Nephron (organoid): Measurements from ENCODE around the gene PDLIM4.
A peak's percentile ranks its signal among the peaks of the same experiment; 100 is the strongest.

ENCODE experiments used
- H3K27ac Mint-ChIP-seq, 3 experiments: 2 replicates each; pipeline ENCODE4 v1.8.0; 2020; ENCODE audit warnings: mixed read lengths in 3 of 3, mild to moderate bottlenecking in 2 of 3, moderate library complexity in 1 of 3
- H3K27me3 Mint-ChIP-seq: 2 replicates; pipeline ENCODE4 v1.8.0; 2021; ENCODE audit warnings: low read depth, mild to moderate bottlenecking, moderate library complexity, mixed read lengths
- H3K36me3 Mint-ChIP-seq: 2 replicates; pipeline ENCODE4 v1.8.0; 2020; ENCODE audit warnings: low read depth, mixed read lengths
- H3K4me1 Mint-ChIP-seq: 2 replicates; pipeline ENCODE4 v1.8.0; 2020; ENCODE audit warnings: mixed read lengths
- H3K4me3 Mint-ChIP-seq, 3 experiments: 2 replicates each; pipeline ENCODE4 v1.8.0; 2020; ENCODE audit warnings: mild to moderate bottlenecking in 3 of 3, mixed read lengths in 3 of 3, moderate library complexity in 2 of 3
- H3K9me3 Mint-ChIP-seq: 2 replicates; pipeline ENCODE4 v1.8.0; 2020; ENCODE audit warnings: mixed read lengths
- CTCF ChIP-seq, 3 experiments: fragments of 200-600 bp; sonication (generic); IDR thresholded peaks; one replicate each; pipeline ENCODE4 v1.5.0; 2021; ENCODE audit warnings: antibody characterized with exemption in 3 of 3; ENCODE audit not compliant: unreplicated experiment in 3 of 3

PDLIM4 gene

GRCh38 chr5:132275367-132276220, 18.1 kb downstream of the PDLIM4 start:
- H3K4me3 Mint-ChIP-seq: peak overlapping the region in 1 of 3 experiments; percentile 56
- no peaks in the 10 kb centered on the region for H3K9me3 Mint-ChIP-seq
- peaks cover 18% of the 10 kb centered on the region for H3K36me3 Mint-ChIP-seq
- H3K27ac Mint-ChIP-seq: peak overlapping the region; percentile 82 to 93 (median 84)
- no peak for TF ChIP-seq CTCF (IDR thresholded peaks at IDR 0.05; ENCODE audit: unreplicated experiment in 3 of 3)
- peaks cover 41% of the 10 kb centered on the region for H3K4me1 Mint-ChIP-seq
- H3K27me3 Mint-ChIP-seq: no peaks in the 10 kb centered on the region

- H3K4me3 Mint-ChIP-seq: peak overlapping the region in 1 of 3 experiments; percentile 16
- H3K27me3 Mint-ChIP-seq: no peaks in the 10 kb centered on the region
- peak overlapping the region; percentile 77 to 86 (median 84) for H3K27ac Mint-ChIP-seq
- H3K36me3 Mint-ChIP-seq: peaks cover 14% of the 10 kb centered on the region
- H3K9me3 Mint-ChIP-seq: no peaks in the 10 kb centered on the region
- TF ChIP-seq CTCF (IDR thresholded peaks at IDR 0.05; ENCODE audit: unreplicated experiment in 3 of 3): no peak
- peaks cover 35% of the 10 kb centered on the region for H3K4me1 Mint-ChIP-seq
These were observed 19.8 kb downstream of the PDLIM4 start for GRCh38 chr5:132277256-132277655.

GRCh38 chr5:132277971-132278853, 20.7 kb downstream of the PDLIM4 start:
- Mint-ChIP-seq H3K36me3 (peaks cover 8% of the 10 kb centered on the region), H3K27ac (peak overlapping the region; percentile 77 to 86 (median 84)), H3K4me3 (no peak overlapping the region), H3K4me1 (peaks cover 31% of the 10 kb centered on the region), H3K9me3 (no peaks in the 10 kb centered on the region), H3K27me3 (no peaks in the 10 kb centered on the region)
- no peak for TF ChIP-seq CTCF (IDR thresholded peaks at IDR 0.05; ENCODE audit: unreplicated experiment in 3 of 3)

- H3K4me1 Mint-ChIP-seq: peaks cover 25% of the 10 kb centered on the region
- H3K9me3 Mint-ChIP-seq: no peaks in the 10 kb centered on the region
- no peak overlapping the region for H3K4me3 Mint-ChIP-seq
- TF ChIP-seq CTCF (IDR thresholded peaks at IDR 0.05; ENCODE audit: unreplicated experiment in 3 of 3): no peak
- no peaks in the 10 kb centered on the region for H3K27me3 Mint-ChIP-seq
- H3K27ac Mint-ChIP-seq: peak overlapping the region; percentile 26 to 86 (median 64)
- H3K36me3 Mint-ChIP-seq: peaks cover 8% of the 10 kb centered on the region
These were observed 22.3 kb downstream of the PDLIM4 start for GRCh38 chr5:132279801-132280200.

- Mint-ChIP-seq H3K27ac (peak overlapping the region; percentile 26 to 86 (median 64)), H3K27me3 (peaks cover 4% of the 10 kb centered on the region), H3K36me3 (peaks cover 2% of the 10 kb centered on the region), H3K4me3 (no peak overlapping the region), H3K4me1 (peaks cover 19% of the 10 kb centered on the region), H3K9me3 (no peaks in the 10 kb centered on the region)
- TF ChIP-seq CTCF (IDR thresholded peaks at IDR 0.05; ENCODE audit: unreplicated experiment in 3 of 3): no peak
These were observed 23.1 kb downstream of the PDLIM4 start for GRCh38 chr5:132280371-132281240.
